GM13976 (cell line): ENCODE measurements around the gene ABLIM2.
A peak's percentile ranks its signal among the peaks of the same experiment; 100 is the strongest.

ENCODE experiments used
- DNase-seq: peaks from one replicate; pipeline ENCODE4 v3.0.0; 2012; ENCODE audit warnings: low spot score
- in situ Hi-C: fragments of 300-500 bp; cut with MboI; formaldehyde crosslinking; loops from one replicate; pipeline ENCODE4 v1.12.0; 2022; ENCODE audit warnings: low sequenced_read_pairs, mixed read lengths, inconsistent platforms; ENCODE audit not compliant: unreplicated experiment
- TF ChIP-seq, protein P1 (sequence below): IDR thresholded peaks from 2 replicates; pipeline ENCODE4 v1.5.1; 2012; ENCODE audit warnings: borderline replicate concordance, mild to moderate bottlenecking; ENCODE audit not compliant: insufficient read depth; ENCODE audit errors: extremely low read depth, missing control alignments, control extremely low read depth

ABLIM2 gene

DNA sequence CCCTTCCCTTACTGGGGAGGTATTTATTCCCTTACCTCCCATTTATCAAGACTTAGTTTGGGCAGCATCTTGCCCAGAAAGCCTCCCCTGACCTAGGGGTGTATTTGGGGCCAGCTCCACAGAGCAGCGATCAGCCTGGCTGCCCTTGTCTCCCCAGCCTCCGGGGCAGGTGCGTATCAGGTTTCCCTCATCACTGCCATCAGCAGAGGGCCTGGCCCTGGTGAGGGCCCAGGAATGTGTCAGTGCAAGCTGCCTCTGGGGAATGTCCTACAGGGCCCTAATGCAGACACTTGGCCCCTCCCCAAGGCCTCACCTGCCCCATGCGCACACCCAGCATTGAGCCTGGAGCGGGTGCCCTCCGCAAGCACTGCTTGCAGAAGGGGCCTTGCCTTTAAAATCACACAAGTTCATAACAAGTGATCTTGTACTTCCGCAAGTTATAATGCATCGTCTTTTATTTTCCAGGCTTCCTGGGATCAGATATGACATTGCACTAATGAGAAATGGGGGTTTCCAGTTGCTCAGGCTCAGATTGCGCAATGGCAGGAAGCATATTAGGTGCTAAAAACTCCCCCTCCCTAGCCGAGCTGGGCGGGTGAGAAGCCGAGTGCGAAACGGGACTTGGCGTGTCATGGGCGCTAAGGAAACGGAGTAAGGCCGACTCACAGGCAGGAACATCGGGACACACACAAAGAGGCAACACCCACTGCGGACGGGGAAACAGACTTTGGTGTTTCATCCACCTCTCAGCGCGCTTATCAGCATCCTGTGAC, 193.5 kb downstream of the ABLIM2 start:
- TF ChIP-seq, protein P1, sequence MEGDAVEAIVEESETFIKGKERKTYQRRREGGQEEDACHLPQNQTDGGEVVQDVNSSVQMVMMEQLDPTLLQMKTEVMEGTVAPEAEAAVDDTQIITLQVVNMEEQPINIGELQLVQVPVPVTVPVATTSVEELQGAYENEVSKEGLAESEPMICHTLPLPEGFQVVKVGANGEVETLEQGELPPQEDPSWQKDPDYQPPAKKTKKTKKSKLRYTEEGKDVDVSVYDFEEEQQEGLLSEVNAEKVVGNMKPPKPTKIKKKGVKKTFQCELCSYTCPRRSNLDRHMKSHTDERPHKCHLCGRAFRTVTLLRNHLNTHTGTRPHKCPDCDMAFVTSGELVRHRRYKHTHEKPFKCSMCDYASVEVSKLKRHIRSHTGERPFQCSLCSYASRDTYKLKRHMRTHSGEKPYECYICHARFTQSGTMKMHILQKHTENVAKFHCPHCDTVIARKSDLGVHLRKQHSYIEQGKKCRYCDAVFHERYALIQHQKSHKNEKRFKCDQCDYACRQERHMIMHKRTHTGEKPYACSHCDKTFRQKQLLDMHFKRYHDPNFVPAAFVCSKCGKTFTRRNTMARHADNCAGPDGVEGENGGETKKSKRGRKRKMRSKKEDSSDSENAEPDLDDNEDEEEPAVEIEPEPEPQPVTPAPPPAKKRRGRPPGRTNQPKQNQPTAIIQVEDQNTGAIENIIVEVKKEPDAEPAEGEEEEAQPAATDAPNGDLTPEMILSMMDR, result no peak
- in situ Hi-C loops, result no loop called here
- no peak for DNase-seq

DNA sequence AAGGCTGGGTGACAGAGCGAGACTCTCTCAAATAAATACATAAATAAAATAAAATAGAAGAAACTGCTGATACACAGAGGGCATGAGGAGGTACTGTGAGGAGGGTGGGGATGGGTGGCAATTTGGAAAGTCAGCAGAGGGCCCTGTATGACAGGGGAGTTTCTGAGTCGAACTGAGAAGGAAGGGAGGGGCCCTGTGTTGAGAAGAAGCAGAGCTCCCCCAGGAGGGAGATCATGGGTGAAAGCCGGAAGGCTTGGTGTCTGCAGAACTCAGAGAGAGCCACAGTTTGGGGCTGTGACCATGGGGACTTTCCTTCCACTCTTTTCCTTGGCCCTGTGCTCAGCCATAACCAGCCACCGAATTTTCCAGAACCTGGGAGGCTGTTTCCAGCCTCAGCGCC, 194.2 kb downstream of the ABLIM2 start:
- DNase-seq, result peak; percentile 69
- TF ChIP-seq, protein P1, result no peak

DNA sequence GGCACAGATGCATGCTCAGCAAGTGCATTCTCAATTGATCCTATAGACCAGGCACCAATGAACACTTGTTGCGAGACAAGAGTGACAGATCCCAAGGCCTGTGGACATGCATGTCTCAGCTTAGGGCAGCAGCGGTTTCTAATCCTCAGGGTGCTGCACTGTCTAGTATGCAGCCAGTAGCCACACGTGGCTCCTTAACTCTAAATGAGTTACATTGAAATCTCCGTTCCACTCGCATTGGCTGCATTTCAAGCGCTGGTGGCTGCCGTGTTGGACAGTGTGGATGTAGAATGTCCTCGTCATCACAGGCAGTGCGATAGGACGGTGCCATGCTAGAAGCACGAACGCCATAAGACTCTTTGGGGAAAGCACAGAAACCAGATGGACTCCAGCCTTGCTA, 194.9 kb downstream of the ABLIM2 start:
- no peak for DNase-seq
- TF ChIP-seq, protein P1, result no peak
- in situ Hi-C loops, result no loop called here

More for the DNA sequence above, 194.2 kb downstream of the ABLIM2 start:
- in situ Hi-C loops, result no loop called here

DNA sequence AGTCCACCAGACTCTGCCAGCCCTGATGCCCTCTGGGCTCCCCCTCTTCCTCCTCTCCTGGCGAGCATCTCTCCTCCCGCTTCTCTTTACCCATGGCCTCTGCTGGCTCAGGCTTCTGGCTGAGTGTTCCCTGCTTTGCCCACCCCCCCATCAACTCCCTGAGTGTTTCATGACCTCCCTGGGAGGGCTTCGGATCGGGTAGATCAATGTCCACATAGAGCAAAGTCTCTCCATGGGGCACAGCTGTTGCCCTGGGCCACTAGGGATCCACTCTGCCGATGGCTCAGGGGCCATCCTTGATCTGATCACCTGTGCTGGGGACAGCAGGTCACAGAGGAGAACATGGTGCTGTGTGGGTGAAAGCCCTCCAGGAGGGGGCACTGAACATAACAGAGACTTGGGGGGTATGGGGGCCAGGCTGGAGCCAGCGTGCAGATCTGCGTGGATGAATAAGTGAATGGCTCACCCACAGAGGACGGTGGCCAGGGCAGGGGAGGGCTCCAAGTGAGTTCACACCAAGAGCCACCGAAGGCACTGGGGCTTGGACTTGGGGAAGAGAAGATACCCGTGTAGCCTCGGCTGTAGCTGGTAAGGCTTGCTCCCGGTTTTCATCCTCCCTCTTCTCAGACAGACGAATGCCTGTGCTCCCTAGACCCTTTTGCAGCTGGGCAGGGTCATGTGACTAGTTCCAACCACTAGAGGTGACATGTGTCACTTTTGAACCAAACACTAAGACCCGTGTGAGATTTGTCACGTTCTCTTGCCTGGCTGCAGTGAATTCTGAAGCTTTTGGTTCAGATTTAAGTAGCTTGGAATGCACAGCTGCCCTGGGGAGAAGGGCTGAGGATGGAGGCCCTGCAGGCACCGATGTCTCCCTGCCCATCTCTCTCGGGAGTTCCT, 195.8 kb downstream of the ABLIM2 start:
- DNase-seq, result no peak
- TF ChIP-seq, protein P1, result no peak
- in situ Hi-C loops, result no loop called here

DNA sequence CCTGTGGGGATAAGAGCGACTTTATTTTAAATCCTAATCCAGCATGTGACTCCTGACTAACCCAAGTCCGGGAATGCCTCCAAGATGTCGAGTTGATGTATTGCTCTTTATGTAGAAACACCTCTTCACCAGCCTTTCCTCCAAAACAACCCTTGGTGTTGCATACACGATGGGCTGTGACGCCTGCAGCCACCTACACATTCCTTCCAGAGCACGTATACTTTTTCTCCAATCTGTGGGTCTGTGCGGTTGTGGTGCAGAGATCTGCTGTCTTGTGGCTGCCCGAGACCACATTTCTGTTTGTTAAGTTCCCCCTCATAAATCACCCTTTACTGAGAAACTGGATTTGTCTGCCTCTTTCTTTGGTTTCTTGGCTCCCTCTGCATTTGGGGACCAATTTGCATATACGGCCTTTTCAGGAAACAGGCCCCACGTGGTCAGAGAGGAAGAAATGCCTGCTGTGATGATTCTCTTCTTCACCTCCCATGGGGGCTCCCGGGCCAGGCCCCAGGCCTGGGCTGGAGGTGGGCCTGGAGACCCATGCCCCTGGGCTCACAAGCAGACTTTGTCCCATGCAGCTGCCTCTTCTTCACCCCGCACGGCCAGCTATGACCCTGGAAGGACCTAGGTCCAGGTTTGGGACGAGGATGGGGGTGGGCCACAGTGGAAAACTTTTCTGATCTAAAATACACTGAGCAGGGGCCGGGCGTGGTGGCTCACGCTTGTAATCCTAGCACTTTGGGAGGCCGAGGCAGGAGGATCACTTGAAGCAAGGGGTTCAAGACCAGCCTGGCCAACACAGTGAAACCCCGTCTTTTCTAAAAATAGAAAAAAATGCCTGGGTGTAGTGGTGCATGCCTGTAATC, 197.6 kb downstream of the ABLIM2 start:
- TF ChIP-seq, protein P1, result no peak
- in situ Hi-C loops, result no loop called here
- DNase-seq, result peak; percentile 75
